WTC11 (cell line): ENCODE results near the gene CARD9. TPM values are rescaled to one million over a fixed set of nuclear protein-coding genes. Genes with fewer than 3 reads are reported as not detected.

Experiments used
- ATF1 ChIP-seq: sonication (generic); formaldehyde crosslinking; IDR thresholded peaks from 2 replicates; pipeline ENCODE4 v1.8.1; 2023; ENCODE audit warnings: mild to moderate bottlenecking, moderate library complexity, missing genetic modification reagents
- CREB1 ChIP-seq: sonication (generic); formaldehyde crosslinking; IDR thresholded peaks from 2 replicates; pipeline ENCODE4 v1.8.0; 2023; ENCODE audit warnings: mild to moderate bottlenecking, missing genetic modification reagents
- CREM ChIP-seq: sonication (generic); formaldehyde crosslinking; IDR thresholded peaks from 2 replicates; pipeline ENCODE4 v1.8.1; 2022; ENCODE audit warnings: mild to moderate bottlenecking, missing genetic modification reagents, moderate library complexity
- EMX1 ChIP-seq: fragments of 250-450 bp; sonication (Bioruptor Pico); IDR thresholded peaks from 2 replicates; pipeline ENCODE4 v1.8.0; 2021; ENCODE audit warnings: mild to moderate bottlenecking
- FOXJ3 ChIP-seq: sonication (generic); formaldehyde crosslinking; IDR thresholded peaks from 2 replicates; pipeline ENCODE4 v1.9.0; 2021; ENCODE audit warnings: missing genetic modification reagents, mild to moderate bottlenecking, borderline replicate concordance
- FOXK1 ChIP-seq: sonication (generic); formaldehyde crosslinking; IDR thresholded peaks from 2 replicates; pipeline ENCODE4 v1.8.0; 2022; ENCODE audit warnings: mild to moderate bottlenecking, moderate library complexity, missing genetic modification reagents
- FOXP1 ChIP-seq: sonication (generic); formaldehyde crosslinking; IDR thresholded peaks from 2 replicates; pipeline ENCODE4 v1.8.0; 2022; ENCODE audit warnings: missing genetic modification reagents, mild to moderate bottlenecking, moderate library complexity, borderline replicate concordance
- FOXP4 ChIP-seq: sonication (generic); formaldehyde crosslinking; IDR thresholded peaks from 2 replicates; pipeline ENCODE4 v1.8.0; 2022; ENCODE audit warnings: mild to moderate bottlenecking, missing genetic modification reagents
- GABPB1 ChIP-seq: sonication (generic); formaldehyde crosslinking; IDR thresholded peaks from 2 replicates; pipeline ENCODE4 v1.8.1; 2023; ENCODE audit warnings: mild to moderate bottlenecking, missing genetic modification reagents
- GTF2I ChIP-seq: fragments of 250-450 bp; sonication (Bioruptor Pico); conservative IDR thresholded peaks from 2 replicates; pipeline ENCODE4 v1.4.0; 2021; ENCODE audit warnings: mild to moderate bottlenecking
- HMGA2 ChIP-seq: fragments of 250-450 bp; sonication (Bioruptor Pico); IDR thresholded peaks from 2 replicates; pipeline ENCODE4 v1.4.0; 2021; ENCODE audit warnings: mild to moderate bottlenecking, moderate library complexity
- KAT7 ChIP-seq: sonication (generic); formaldehyde crosslinking; IDR thresholded peaks from 2 replicates; pipeline ENCODE4 v1.8.1; 2023; ENCODE audit warnings: missing genetic modification reagents, mild to moderate bottlenecking, borderline replicate concordance
- MLX ChIP-seq: sonication (generic); formaldehyde crosslinking; IDR thresholded peaks from 2 replicates; pipeline ENCODE4 v1.8.1; 2023; ENCODE audit warnings: mild to moderate bottlenecking, missing genetic modification reagents, moderate library complexity
- MYBL2 ChIP-seq: sonication (generic); formaldehyde crosslinking; IDR thresholded peaks from 2 replicates; pipeline ENCODE4 v1.8.1; 2023; ENCODE audit warnings: mild to moderate bottlenecking, moderate library complexity, missing genetic modification reagents
- NFYB ChIP-seq: sonication (generic); formaldehyde crosslinking; conservative IDR thresholded peaks from 2 replicates; pipeline ENCODE4 v1.8.0; 2022; ENCODE audit warnings: low read depth, missing genetic modification reagents
- NR2C2 ChIP-seq: sonication (generic); formaldehyde crosslinking; IDR thresholded peaks from 2 replicates; pipeline ENCODE4 v1.8.0; 2022; ENCODE audit warnings: mild to moderate bottlenecking, missing genetic modification reagents
- NR3C1 ChIP-seq: sonication (generic); formaldehyde crosslinking; conservative IDR thresholded peaks from 2 replicates; pipeline ENCODE4 v1.8.1; 2023; ENCODE audit warnings: low read depth, mild to moderate bottlenecking, missing genetic modification reagents
- OVOL2 ChIP-seq: fragments of 250-450 bp; sonication (Bioruptor Pico); IDR thresholded peaks from 2 replicates; pipeline ENCODE4 v1.9.0; 2021; ENCODE audit warnings: mild to moderate bottlenecking, borderline replicate concordance
- SMAD4 ChIP-seq: sonication (generic); formaldehyde crosslinking; IDR thresholded peaks from 2 replicates; pipeline ENCODE4 v1.8.0; 2022; ENCODE audit warnings: mild to moderate bottlenecking, missing genetic modification reagents
- SP1 ChIP-seq: sonication (generic); formaldehyde crosslinking; conservative IDR thresholded peaks from 2 replicates; pipeline ENCODE4 v1.8.1; 2022; ENCODE audit warnings: missing genetic modification reagents
- TEAD4 ChIP-seq: sonication (generic); formaldehyde crosslinking; IDR thresholded peaks from 2 replicates; pipeline ENCODE4 v1.8.0; 2022; ENCODE audit warnings: mild to moderate bottlenecking, missing genetic modification reagents
- ZBTB21 ChIP-seq: sonication (generic); formaldehyde crosslinking; IDR thresholded peaks from 2 replicates; pipeline ENCODE4 v1.8.1; 2023; ENCODE audit warnings: mild to moderate bottlenecking, missing genetic modification reagents, borderline replicate concordance
- ZNF317 ChIP-seq: sonication (generic); formaldehyde crosslinking; IDR thresholded peaks from 2 replicates; pipeline ENCODE4 v1.8.1; 2023; ENCODE audit warnings: low read depth, mild to moderate bottlenecking, moderate library complexity, missing genetic modification reagents, borderline replicate concordance
- ZNF512 ChIP-seq: sonication (generic); formaldehyde crosslinking; IDR thresholded peaks from 2 replicates; pipeline ENCODE4 v1.8.1; 2022; ENCODE audit warnings: missing genetic modification reagents, borderline replicate concordance
- total RNA-seq: library from RNA; stranded (reverse); gene quantifications from 3 replicates; pipeline ENCODE4 v1.2.3, GENCODE V29; 2021
- TF ChIP-seq, protein P1 (sequence below): sonication (generic); formaldehyde crosslinking; IDR thresholded peaks from 2 replicates; pipeline ENCODE4 v1.8.1; 2023; ENCODE audit warnings: mild to moderate bottlenecking, missing genetic modification reagents
- TF ChIP-seq, protein P2 (sequence below): sonication (generic); formaldehyde crosslinking; IDR thresholded peaks from 2 replicates; pipeline ENCODE4 v1.8.0; 2023; ENCODE audit warnings: missing genetic modification reagents
- TF ChIP-seq, protein P3 (sequence below): sonication (generic); formaldehyde crosslinking; IDR thresholded peaks from 2 replicates; pipeline ENCODE4 v1.8.1; 2023; ENCODE audit warnings: mild to moderate bottlenecking, missing genetic modification reagents, moderate library complexity
- TF ChIP-seq, protein P4 (sequence below): fragments of 250-450 bp; sonication (Bioruptor Pico); IDR thresholded peaks from 2 replicates; pipeline ENCODE4 v1.9.0; 2021; ENCODE audit warnings: mild to moderate bottlenecking
- TF ChIP-seq, protein P5 (sequence below): fragments of 250-450 bp; sonication (Bioruptor Pico); IDR thresholded peaks from 2 replicates; pipeline ENCODE4 v1.9.0; 2021; ENCODE audit warnings: moderate library complexity, mild to moderate bottlenecking, inconsistent platforms, borderline replicate concordance

Gene CARD9
- total RNA-seq, 1 experiment from 2014 or later, result 0.96 TPM

DNA sequence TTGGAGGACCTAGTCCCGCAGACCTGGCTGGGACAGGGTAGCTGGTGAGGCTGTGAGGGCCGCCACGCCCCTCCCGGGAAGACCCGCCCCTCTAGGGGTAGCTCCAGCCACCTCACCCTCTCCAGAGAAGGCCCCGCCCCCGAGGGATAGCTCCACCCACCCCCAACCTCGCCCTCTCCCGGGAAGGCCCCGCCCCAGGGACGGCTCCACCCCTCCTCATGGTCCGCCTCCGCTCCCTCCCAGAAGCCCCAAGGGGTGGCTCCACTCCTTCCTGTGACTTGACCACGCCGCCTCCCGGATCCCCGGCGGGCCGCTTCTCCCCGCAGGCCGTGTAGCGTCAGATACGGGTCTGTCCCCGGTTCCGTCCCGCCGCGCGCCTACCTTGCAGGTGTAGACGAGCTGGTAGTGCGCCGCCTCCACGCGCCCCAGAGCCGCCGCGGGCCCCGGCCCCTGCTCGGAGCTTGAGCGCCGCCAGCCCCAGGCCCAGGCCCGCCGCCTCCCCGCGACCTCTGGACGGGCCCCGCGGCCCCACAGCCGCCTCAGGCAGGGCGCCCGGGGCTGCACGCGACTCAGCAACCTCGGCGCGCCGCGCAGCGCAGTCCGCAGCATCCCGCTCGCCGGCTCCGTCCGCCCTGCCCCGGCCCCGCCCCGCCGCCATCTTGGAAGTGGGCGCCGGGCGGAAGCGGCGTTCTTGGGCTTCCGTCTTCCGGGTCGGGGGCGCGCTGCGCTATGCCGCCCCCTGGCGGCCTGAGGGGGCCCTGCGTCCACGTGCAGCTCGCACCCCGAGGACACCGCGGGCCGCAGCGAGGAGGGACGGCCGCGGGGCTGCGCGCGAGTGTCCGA is 10.1 kb downstream of the CARD9 start, which contains the start of gene DNLZ (continued):
- peak; percentile 77; the same call in 1 of the 2 replicates for TF ChIP-seq TEAD4
- peak; percentile 94 for TF ChIP-seq FOXP4 (CRISPR knock-in tag)
- peak; percentile 34; the same call in 1 of the 2 replicates for TF ChIP-seq NFYB (CRISPR knock-in tag)
- no peak for TF ChIP-seq GTF2I (CRISPR knock-in tag)
- peak; percentile 98 for TF ChIP-seq FOXP1
- 0 out of 2 replicates have a peak, but pooled peaks have one; percentile 44 for TF ChIP-seq NR3C1 (CRISPR knock-in tag)
- TF ChIP-seq ZNF317 (CRISPR knock-in tag), result no peak
- TF ChIP-seq ZBTB21 (CRISPR knock-in tag), result 0 out of 2 replicates have a peak, but pooled peaks have one; percentile 71
- TF ChIP-seq, protein P1, sequence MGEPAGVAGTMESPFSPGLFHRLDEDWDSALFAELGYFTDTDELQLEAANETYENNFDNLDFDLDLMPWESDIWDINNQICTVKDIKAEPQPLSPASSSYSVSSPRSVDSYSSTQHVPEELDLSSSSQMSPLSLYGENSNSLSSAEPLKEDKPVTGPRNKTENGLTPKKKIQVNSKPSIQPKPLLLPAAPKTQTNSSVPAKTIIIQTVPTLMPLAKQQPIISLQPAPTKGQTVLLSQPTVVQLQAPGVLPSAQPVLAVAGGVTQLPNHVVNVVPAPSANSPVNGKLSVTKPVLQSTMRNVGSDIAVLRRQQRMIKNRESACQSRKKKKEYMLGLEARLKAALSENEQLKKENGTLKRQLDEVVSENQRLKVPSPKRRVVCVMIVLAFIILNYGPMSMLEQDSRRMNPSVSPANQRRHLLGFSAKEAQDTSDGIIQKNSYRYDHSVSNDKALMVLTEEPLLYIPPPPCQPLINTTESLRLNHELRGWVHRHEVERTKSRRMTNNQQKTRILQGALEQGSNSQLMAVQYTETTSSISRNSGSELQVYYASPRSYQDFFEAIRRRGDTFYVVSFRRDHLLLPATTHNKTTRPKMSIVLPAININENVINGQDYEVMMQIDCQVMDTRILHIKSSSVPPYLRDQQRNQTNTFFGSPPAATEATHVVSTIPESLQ (CRISPR knock-in tag), result no peak
- TF ChIP-seq OVOL2 (CRISPR knock-in tag), result no peak; the same call in 1 of the 2 replicates
- TF ChIP-seq, protein P2, sequence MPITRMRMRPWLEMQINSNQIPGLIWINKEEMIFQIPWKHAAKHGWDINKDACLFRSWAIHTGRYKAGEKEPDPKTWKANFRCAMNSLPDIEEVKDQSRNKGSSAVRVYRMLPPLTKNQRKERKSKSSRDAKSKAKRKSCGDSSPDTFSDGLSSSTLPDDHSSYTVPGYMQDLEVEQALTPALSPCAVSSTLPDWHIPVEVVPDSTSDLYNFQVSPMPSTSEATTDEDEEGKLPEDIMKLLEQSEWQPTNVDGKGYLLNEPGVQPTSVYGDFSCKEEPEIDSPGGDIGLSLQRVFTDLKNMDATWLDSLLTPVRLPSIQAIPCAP (CRISPR knock-in tag), result peak; percentile 86
- 0 out of 2 replicates have a peak, but pooled peaks have one; percentile 7 for TF ChIP-seq EMX1
- TF ChIP-seq FOXK1 (CRISPR knock-in tag), result peak; percentile 91
- TF ChIP-seq, protein P3, sequence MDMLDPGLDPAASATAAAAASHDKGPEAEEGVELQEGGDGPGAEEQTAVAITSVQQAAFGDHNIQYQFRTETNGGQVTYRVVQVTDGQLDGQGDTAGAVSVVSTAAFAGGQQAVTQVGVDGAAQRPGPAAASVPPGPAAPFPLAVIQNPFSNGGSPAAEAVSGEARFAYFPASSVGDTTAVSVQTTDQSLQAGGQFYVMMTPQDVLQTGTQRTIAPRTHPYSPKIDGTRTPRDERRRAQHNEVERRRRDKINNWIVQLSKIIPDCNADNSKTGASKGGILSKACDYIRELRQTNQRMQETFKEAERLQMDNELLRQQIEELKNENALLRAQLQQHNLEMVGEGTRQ (CRISPR knock-in tag), result peak; percentile 71
- TF ChIP-seq, protein P4, sequence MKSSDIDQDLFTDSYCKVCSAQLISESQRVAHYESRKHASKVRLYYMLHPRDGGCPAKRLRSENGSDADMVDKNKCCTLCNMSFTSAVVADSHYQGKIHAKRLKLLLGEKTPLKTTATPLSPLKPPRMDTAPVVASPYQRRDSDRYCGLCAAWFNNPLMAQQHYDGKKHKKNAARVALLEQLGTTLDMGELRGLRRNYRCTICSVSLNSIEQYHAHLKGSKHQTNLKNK, result no peak
- no peak for TF ChIP-seq ZNF512 (CRISPR knock-in tag)
- TF ChIP-seq SMAD4, result 0 out of 2 replicates have a peak, but pooled peaks have one; percentile 12
- TF ChIP-seq SP1, result peak; percentile 97
- peak; percentile 52; the same call in 1 of the 2 replicates for TF ChIP-seq MLX
- TF ChIP-seq GABPB1 (CRISPR knock-in tag), result peak; percentile 76
- TF ChIP-seq NR2C2 (CRISPR knock-in tag), result peak; percentile 80
- peak; percentile 98 for TF ChIP-seq KAT7
- peak; percentile 88 for TF ChIP-seq CREB1 (CRISPR knock-in tag)
- TF ChIP-seq FOXJ3 (CRISPR knock-in tag), result no peak
- peak; percentile 79; the same call in 1 of the 2 replicates for TF ChIP-seq CREM (CRISPR knock-in tag)
- TF ChIP-seq ATF1, result no peak
- TF ChIP-seq HMGA2 (CRISPR knock-in tag), result no peak
- TF ChIP-seq, protein P5, sequence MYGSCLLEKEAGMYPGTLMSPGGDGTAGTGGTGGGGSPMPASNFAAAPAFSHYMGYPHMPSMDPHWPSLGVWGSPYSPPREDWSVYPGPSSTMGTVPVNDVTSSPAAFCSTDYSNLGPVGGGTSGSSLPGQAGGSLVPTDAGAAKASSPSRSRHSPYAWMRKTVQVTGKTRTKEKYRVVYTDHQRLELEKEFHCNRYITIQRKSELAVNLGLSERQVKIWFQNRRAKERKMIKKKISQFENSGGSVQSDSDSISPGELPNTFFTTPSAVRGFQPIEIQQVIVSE (CRISPR knock-in tag), result no peak
- peak; percentile 97 for TF ChIP-seq MYBL2 (CRISPR knock-in tag)
